ENCODE results near the gene C17orf114.

Gene C17orf114

DNA sequence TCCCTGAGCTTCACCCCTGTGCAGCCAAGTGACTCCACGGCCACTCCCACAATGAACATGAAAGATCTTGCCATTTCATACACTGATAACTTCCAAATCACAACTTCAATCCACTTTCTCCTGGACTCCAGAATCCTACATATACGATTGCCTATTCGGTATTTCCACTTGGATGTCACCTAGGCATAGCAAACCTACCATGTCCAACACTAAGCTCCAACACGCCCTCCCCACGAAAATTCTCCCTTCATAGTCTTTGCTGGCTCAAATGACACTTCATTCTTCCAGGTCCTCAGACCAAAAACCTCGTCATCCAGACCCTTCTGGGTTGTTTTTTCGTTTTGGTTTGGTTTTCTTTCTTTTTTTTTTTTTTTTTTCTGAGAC lies 11.4 kb downstream of the C17orf114 start:
- no peaks in the 10 kb centered on the region for H3K9me3 ChIP-seq (ENCODE audit: low read depth, low read length, poor library complexity, severe bottlenecking)
- ChIA-PET CTCF (interaction anchor here (0.8 to 1.5 kb wide), 4 partner anchors 42 to 80 kb away, joined by 3 to 7 read pairs (median 4); partner anchors contain the start of genes ARRB2 and MED11), POLR2A (ENCODE audit: low non-redundant PET) (interaction anchor here (0.6 to 0.9 kb wide), 2 partner anchors 81 to 82 kb away, joined by 3 to 4 read pairs; no protein-coding TSS in a partner anchor)
- H3K4me3 ChIP-seq (ENCODE audit: low read depth, low read length, poor library complexity, severe bottlenecking) = peak overlapping the region; percentile 84
- TF ChIP-seq EZH2 (IDR thresholded peaks at IDR 0.05; ENCODE audit: borderline replicate concordance, low read depth, low read length, poor library complexity, severe bottlenecking) = no peak
- TF ChIP-seq CTCF (conservative IDR thresholded peaks at IDR 0.05; ENCODE audit: low read depth, low read length) = no peak
- H3K36me3 ChIP-seq (ENCODE audit: insufficient read depth, low read length, poor library complexity, severe bottlenecking) = no peaks in the 10 kb centered on the region
- H3K27me3 ChIP-seq (replicated peaks; ENCODE audit: insufficient read depth, low read depth, low read length, poor library complexity) = no peaks in the 10 kb centered on the region
- intact Hi-C loops (cut with micrococcal nuclease; ENCODE audit: unreplicated experiment) = no loop called here
- BruUV-seq (replicated peaks) = no TSS peak
- peak overlapping the region; percentile 89 for H3K27ac ChIP-seq (ENCODE audit: low read depth, low read length, poor library complexity, severe bottlenecking)
- no peak for DNase-seq (ENCODE audit: low spot score)
- H3K4me1 ChIP-seq (ENCODE audit: insufficient read depth, low read length, poor library complexity, severe bottlenecking) = peaks cover 31% of the 10 kb centered on the region

GRCh38 chr17:4789951-4790704 lies 12.0 kb downstream of the C17orf114 start:
- no peaks in the 10 kb centered on the region for H3K27me3 ChIP-seq (replicated peaks; ENCODE audit: insufficient read depth, low read depth, low read length, poor library complexity)
- no TSS peak for BruUV-seq (replicated peaks)

DNA sequence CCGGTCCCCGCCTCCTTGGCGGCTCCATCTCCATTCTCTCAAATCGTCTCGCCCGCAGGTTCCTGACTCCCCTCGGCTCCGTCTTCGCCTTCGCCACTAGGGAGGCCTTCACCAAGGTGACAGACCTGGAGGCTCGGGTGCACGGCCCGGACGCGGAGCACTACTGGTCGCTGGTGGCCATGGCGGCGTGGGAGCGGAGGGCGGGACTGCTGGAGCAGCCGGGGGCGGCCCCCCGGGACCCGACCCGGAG lies 12.5 kb downstream of the C17orf114 start:
- no peak for TF ChIP-seq EZH2 (IDR thresholded peaks at IDR 0.05; ENCODE audit: borderline replicate concordance, low read depth, low read length, poor library complexity, severe bottlenecking)
- TF ChIP-seq CTCF (conservative IDR thresholded peaks at IDR 0.05; ENCODE audit: low read depth, low read length) = no peak
- no peaks in the 10 kb centered on the region for H3K36me3 ChIP-seq (ENCODE audit: insufficient read depth, low read length, poor library complexity, severe bottlenecking)
- intact Hi-C loops (cut with micrococcal nuclease; ENCODE audit: unreplicated experiment) = no loop called here
- H3K4me3 ChIP-seq (ENCODE audit: low read depth, low read length, poor library complexity, severe bottlenecking) = peak overlapping the region; percentile 84
- no peaks in the 10 kb centered on the region for H3K27me3 ChIP-seq (replicated peaks; ENCODE audit: insufficient read depth, low read depth, low read length, poor library complexity)
- POLR2A ChIA-PET (ENCODE audit: low non-redundant PET) = no interaction called here
- CTCF ChIA-PET = interaction anchor here (1.3 to 1.5 kb wide), 3 partner anchors 58 to 79 kb away, joined by 3 to 7 read pairs (median 5); partner anchors contain the start of genes ARRB2 and MED11
- DNase-seq (ENCODE audit: low spot score) = no peak
- BruUV-seq (replicated peaks) = no TSS peak
- peaks cover 36% of the 10 kb centered on the region for H3K4me1 ChIP-seq (ENCODE audit: insufficient read depth, low read length, poor library complexity, severe bottlenecking)
- no peaks in the 10 kb centered on the region for H3K9me3 ChIP-seq (ENCODE audit: low read depth, low read length, poor library complexity, severe bottlenecking)
- peak overlapping the region; percentile 89 for H3K27ac ChIP-seq (ENCODE audit: low read depth, low read length, poor library complexity, severe bottlenecking)

More at GRCh38 chr17:4789951-4790704, 12.0 kb downstream of the C17orf114 start:
- Histone ChIP-seq H3K9me3 (ENCODE audit: low read depth, low read length, poor library complexity, severe bottlenecking) (no peaks in the 10 kb centered on the region), H3K4me1 (ENCODE audit: insufficient read depth, low read length, poor library complexity, severe bottlenecking) (peaks cover 36% of the 10 kb centered on the region), H3K27ac (ENCODE audit: low read depth, low read length, poor library complexity, severe bottlenecking) (peak overlapping the region; percentile 89), H3K4me3 (ENCODE audit: low read depth, low read length, poor library complexity, severe bottlenecking) (peak overlapping the region; percentile 84), H3K36me3 (ENCODE audit: insufficient read depth, low read length, poor library complexity, severe bottlenecking) (no peaks in the 10 kb centered on the region)
- CTCF ChIA-PET = interaction anchor here (0.8 to 1.5 kb wide), 4 partner anchors 42 to 80 kb away, joined by 3 to 7 read pairs (median 4); partner anchors contain the start of genes ARRB2 and MED11
- POLR2A ChIA-PET (ENCODE audit: low non-redundant PET) = interaction anchor here (0.6 to 0.9 kb wide), 2 partner anchors 80 to 82 kb away, joined by 3 to 4 read pairs; no protein-coding TSS in a partner anchor
- TF ChIP-seq CTCF (conservative IDR thresholded peaks at IDR 0.05; ENCODE audit: low read depth, low read length) (peak; percentile 52), EZH2 (IDR thresholded peaks at IDR 0.05; ENCODE audit: borderline replicate concordance, low read depth, low read length, poor library complexity, severe bottlenecking) (no peak)
- intact Hi-C loops (cut with micrococcal nuclease; ENCODE audit: unreplicated experiment) = no loop called here
- DNase-seq (ENCODE audit: low spot score) = peak; percentile 84

All from A673 (cell line).